Activated CD8-positive, alpha-beta memory T cell treated with anti-CD3 and anti-CD28 coated beads for 48 hours (primary cell): Measurements from ENCODE around the gene MAN2A1.

Experiments
- DNase-seq, 3 experiments: peaks; one replicate each; pipeline ENCODE4 v3.0.0-alpha.2; 2020; ENCODE audit warnings: low read depth in 2 of 3, low spot score in 2 of 3

MAN2A1 gene

GRCh38 chr5:109900911-109901627, 211.3 kb downstream of the MAN2A1 start:
- DNase-seq = no peak

GRCh38 chr5:109901628-109901981, 211.9 kb downstream of the MAN2A1 start:
- DNase-seq = no peak

GRCh38 chr5:109903061-109903460, 213.3 kb downstream of the MAN2A1 start:
- DNase-seq = no peak

- no peak for DNase-seq
These were observed 216.2 kb downstream of the MAN2A1 start for GRCh38 chr5:109905906-109906305.

GRCh38 chr5:109907189-109907588, 217.5 kb downstream of the MAN2A1 start:
- DNase-seq = no peak

GRCh38 chr5:109907731-109908130, 218.0 kb downstream of the MAN2A1 start:
- no peak for DNase-seq

- DNase-seq = no peak
These were observed 218.6 kb downstream of the MAN2A1 start for GRCh38 chr5:109908366-109908765.

GRCh38 chr5:109910874-109911273, 221.1 kb downstream of the MAN2A1 start:
- no peak for DNase-seq

- no peak for DNase-seq
These were observed 222.0 kb downstream of the MAN2A1 start for GRCh38 chr5:109911731-109912130.

GRCh38 chr5:109914906-109915305, 225.2 kb downstream of the MAN2A1 start:
- DNase-seq = no peak

GRCh38 chr5:109916481-109917153, 226.9 kb downstream of the MAN2A1 start:
- DNase-seq = no peak
